ENCODE results near the gene C3. TPM values are rescaled to one million over a fixed set of nuclear protein-coding genes. Genes with fewer than 3 reads are reported as not detected.
"Not testable (repeated sequence)": the region's sequence is repeated elsewhere in the genome, so short reads cannot be mapped to it uniquely, and the experiment has no call there.

Gene C3
- total RNA-seq, 1 experiment from 2014 or later = 2.2 TPM

- DNase-seq = no peak
- H3K27me3 ChIP-seq = no peaks in the 10 kb centered on the region
- no peaks in the 10 kb centered on the region for H3K9me3 ChIP-seq
- H3K4me3 ChIP-seq = no peak overlapping the region
- no peaks in the 10 kb centered on the region for H3K36me3 ChIP-seq
Measured at GRCh38 chr19:6671960-6672359, 48.5 kb downstream of the C3 start.

DNA sequence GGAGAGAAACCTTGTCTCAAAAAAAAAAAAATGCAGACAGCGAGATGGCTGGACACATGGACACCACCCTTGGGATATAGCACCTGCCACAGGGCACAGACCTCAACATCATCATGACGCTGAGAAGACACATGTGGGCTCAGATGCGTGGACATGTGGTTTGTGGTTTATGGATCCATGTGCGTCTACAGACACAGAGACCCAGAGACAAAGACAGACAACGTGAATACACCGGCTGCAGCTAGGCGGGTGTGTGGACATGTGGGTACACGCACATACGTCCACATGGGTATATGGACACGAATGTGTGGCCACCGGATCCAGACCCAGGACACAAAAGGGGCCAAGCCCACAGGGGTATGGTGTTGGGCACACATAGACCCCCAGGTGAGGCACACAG, 51.8 kb downstream of the C3 start:
- DNase-seq = no peak
- no peak overlapping the region for H3K4me3 ChIP-seq
- no peaks in the 10 kb centered on the region for H3K36me3 ChIP-seq
- H3K27me3 ChIP-seq = no peaks in the 10 kb centered on the region
- no peaks in the 10 kb centered on the region for H3K9me3 ChIP-seq

GRCh38 chr19:6667114-6667627, 53.3 kb downstream of the C3 start:
- no peak for DNase-seq
- Histone ChIP-seq H3K9me3 (no peaks in the 10 kb centered on the region), H3K4me3 (no peak overlapping the region), H3K36me3 (no peaks in the 10 kb centered on the region), H3K27me3 (no peaks in the 10 kb centered on the region)

DNA sequence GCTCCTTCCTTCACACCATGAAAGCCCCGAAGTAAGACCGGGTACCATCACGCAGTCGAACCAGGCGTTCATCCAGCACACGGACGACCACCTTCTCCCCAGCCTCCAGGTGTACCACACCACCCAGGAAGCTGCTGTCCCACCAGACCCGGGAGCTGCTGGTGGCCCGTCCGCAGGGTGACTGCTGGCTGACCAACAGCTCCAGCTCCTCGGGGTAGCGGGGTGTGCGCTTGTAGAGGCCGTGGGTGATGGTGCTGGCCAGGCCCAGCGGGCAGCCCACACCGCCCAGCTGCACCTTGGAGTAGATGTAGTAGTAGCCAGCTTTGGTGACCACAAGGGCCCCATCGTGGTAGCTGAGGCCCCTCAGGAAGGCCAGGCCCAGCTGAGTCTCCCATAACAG, 55.5 kb downstream of the C3 start:
- Histone ChIP-seq H3K27me3 (no peaks in the 10 kb centered on the region), H3K36me3 (no peaks in the 10 kb centered on the region), H3K4me3 (no peak overlapping the region), H3K9me3 (no peaks in the 10 kb centered on the region)
- no peak for DNase-seq

- Histone ChIP-seq H3K9me3 (no peaks in the 10 kb centered on the region), H3K4me3 (no peak overlapping the region), H3K27me3 (no peaks in the 10 kb centered on the region), H3K36me3 (no peaks in the 10 kb centered on the region)
- DNase-seq = no peak
Measured at GRCh38 chr19:6663236-6664201, 56.9 kb downstream of the C3 start.

- Histone ChIP-seq H3K9me3 (no peaks in the 10 kb centered on the region), H3K27me3 (no peaks in the 10 kb centered on the region), H3K4me3 (no peak overlapping the region), H3K36me3 (no peaks in the 10 kb centered on the region)
- no peak for DNase-seq
Measured at GRCh38 chr19:6662702-6663101, 57.7 kb downstream of the C3 start.

- H3K36me3 ChIP-seq, H3K4me3 ChIP-seq, DNase-seq, H3K27me3 ChIP-seq, H3K9me3 ChIP-seq: not testable (repeated sequence)
Measured at GRCh38 chr19:6661509-6662244, 58.8 kb downstream of the C3 start.

DNA sequence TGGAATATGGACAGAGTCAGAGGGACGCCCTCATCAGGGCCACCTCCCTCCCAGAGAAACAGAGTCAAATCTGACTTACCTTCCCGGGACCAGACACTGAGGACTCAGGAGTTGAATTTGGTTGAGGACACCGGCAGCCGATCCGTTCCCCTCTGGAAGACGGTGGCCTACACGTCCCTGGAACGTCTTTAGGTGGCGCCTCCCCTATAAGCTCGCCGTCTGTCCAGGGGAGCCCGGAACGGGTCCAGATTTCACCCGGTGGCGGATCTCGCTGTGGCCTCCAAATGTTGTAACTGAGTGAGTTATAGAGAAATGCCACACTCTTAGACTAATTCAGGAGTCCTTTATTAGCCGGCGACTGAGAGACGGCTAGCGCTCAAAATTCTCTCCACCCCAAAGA, 59.5 kb downstream of the C3 start:
- no peaks in the 10 kb centered on the region for H3K9me3 ChIP-seq
- H3K4me3 ChIP-seq = no peak overlapping the region
- no peak for DNase-seq
- H3K36me3 ChIP-seq = no peaks in the 10 kb centered on the region
- no peaks in the 10 kb centered on the region for H3K27me3 ChIP-seq

DNA sequence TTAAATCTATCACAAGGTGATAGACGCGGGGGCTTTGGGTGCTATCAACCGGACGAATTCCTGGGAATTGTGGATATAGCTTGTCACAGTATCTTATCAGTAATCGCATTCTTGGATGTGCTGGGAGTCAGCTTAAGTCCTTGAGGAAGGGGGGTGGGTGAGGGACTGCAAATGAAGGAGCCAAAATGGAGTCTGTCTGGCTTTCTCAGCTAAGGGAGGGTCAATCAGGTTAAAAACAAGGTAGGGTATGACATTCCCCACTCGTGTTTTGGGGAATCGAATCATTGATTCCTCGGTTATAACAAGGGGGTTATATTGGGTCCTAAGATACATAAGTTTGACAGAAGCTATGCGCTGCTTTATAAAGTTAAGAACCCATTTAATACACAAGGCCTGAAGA, 64.1 kb downstream of the C3 start:
- H3K27me3 ChIP-seq, H3K4me3 ChIP-seq, H3K9me3 ChIP-seq, H3K36me3 ChIP-seq, DNase-seq: not testable (repeated sequence)

GRCh38 chr19:6654347-6655310, 65.8 kb downstream of the C3 start:
- H3K9me3 ChIP-seq = no peaks in the 10 kb centered on the region
- no peaks in the 10 kb centered on the region for H3K27me3 ChIP-seq
- H3K36me3 ChIP-seq = no peaks in the 10 kb centered on the region
- no peak overlapping the region for H3K4me3 ChIP-seq
- no peak for DNase-seq

GRCh38 chr19:6652805-6653094, 67.7 kb downstream of the C3 start:
- H3K36me3 ChIP-seq = no peaks in the 10 kb centered on the region
- H3K4me3 ChIP-seq = no peak overlapping the region
- no peak for DNase-seq

GRCh38 chr19:6651965-6652804, 68.3 kb downstream of the C3 start:
- H3K9me3 ChIP-seq = no peaks in the 10 kb centered on the region
- no peaks in the 10 kb centered on the region for H3K36me3 ChIP-seq
- H3K27me3 ChIP-seq = no peaks in the 10 kb centered on the region
- DNase-seq = no peak
- no peak overlapping the region for H3K4me3 ChIP-seq

More at GRCh38 chr19:6652805-6653094, 67.7 kb downstream of the C3 start:
- no peaks in the 10 kb centered on the region for H3K27me3 ChIP-seq
- no peaks in the 10 kb centered on the region for H3K9me3 ChIP-seq

DNA sequence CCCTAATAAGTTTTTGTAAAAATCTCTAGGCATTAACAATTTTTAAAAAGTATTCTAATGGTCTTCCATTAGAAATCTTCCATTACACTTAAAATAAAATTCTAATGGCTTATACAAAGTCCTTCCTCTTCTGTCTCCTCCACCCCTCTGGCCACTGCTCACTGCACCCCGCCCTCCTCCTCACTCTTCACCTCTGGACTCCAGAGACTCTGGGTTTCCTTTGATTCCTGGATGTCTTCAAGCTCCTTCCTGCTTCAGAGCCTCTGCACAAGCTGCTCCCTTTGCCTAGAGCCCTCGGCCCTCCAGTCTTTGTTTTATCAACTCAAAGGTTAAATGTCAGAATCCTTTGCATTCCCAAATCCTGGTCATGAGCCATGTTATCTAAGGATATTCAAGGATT, 71.3 kb downstream of the C3 start:
- no peaks in the 10 kb centered on the region for H3K27me3 ChIP-seq
- DNase-seq = no peak
- H3K4me3 ChIP-seq = no peak overlapping the region
- H3K9me3 ChIP-seq = no peaks in the 10 kb centered on the region
- H3K36me3 ChIP-seq = no peaks in the 10 kb centered on the region

- Histone ChIP-seq H3K27me3 (no peaks in the 10 kb centered on the region), H3K4me3 (no peak overlapping the region), H3K36me3 (no peaks in the 10 kb centered on the region), H3K9me3 (no peaks in the 10 kb centered on the region)
- no peak for DNase-seq
Measured at GRCh38 chr19:6648141-6648715, 72.2 kb downstream of the C3 start.

DNA sequence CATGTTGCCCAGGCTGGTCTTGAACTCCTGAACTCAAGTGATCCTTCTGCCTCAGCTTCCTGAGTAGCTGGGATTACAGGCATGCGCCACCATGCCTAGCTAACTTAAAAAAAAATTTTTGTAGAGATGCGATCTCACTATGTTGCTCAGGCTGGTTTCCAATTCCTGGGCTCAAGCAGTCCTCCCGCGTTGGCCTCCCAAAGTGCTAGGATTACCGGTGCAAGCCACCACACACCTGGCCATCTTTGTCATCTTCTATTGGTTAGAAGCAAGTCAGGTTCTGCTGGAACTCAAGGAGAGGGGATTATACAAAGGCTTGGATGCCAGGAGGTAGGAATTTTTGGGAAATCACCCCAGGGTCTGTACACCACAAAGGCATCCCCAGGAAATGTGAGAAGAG, 75.7 kb downstream of the C3 start:
- Histone ChIP-seq H3K27me3 (no peaks in the 10 kb centered on the region), H3K9me3 (no peaks in the 10 kb centered on the region), H3K4me3 (no peak overlapping the region), H3K36me3 (no peaks in the 10 kb centered on the region)
- no peak for DNase-seq

DNA sequence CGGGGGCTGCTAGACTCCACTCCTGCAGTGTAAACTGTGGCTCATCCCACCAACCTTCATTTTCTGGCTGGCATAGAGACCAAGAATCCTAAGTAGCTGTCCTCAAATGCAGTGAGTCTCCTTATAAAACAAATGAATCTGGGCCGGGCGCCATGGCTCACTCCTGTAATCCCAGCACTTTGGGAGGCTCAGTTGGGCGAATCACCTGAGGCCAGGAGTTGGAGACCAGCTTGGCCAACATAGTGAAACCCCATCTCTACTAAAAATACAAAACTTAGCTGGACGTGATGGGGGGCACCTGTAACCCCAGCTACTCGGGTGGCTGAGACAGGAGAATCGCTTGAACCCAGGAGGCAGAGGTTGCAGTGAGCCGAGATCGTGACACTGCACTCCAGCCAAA, 80.1 kb downstream of the C3 start:
- H3K4me3 ChIP-seq, H3K36me3 ChIP-seq, H3K9me3 ChIP-seq, DNase-seq, H3K27me3 ChIP-seq: not testable (repeated sequence)

All from MG63 (cell line).